Calu3 (cell line): ENCODE measurements around the gene ADGRF4. TPM values are rescaled to one million over a fixed set of nuclear protein-coding genes. Genes with fewer than 3 reads are reported as not detected.
A peak's percentile ranks its signal among the peaks of the same experiment; 100 is the strongest.

Source experiments
- BruUV-seq: library from RNA; stranded (reverse); fragments of 400-500 nt; replicated peaks from 2 replicates; lab custom pipeline; 2021; lab: Mats Ljungman, UMichigan
- CTCF ChIA-PET: fragments of 300-600 bp; sonication (Branson Sonifier 250); formaldehyde crosslinking; loops from one replicate; lab custom pipeline; 2022; ENCODE audit warnings: antibody characterized with exemption; lab: Charles Lee
- DNase-seq: peaks from one replicate; pipeline ENCODE4 v3.0.0; 2022
- H3K27ac Mint-ChIP-seq: one replicate; pipeline ENCODE4 v1.8.0; 2022; ENCODE audit warnings: mixed read lengths; ENCODE audit not compliant: unreplicated experiment
- H3K27me3 Mint-ChIP-seq: one replicate; pipeline ENCODE4 v1.8.0; 2022; ENCODE audit warnings: mixed read lengths; ENCODE audit not compliant: unreplicated experiment
- H3K36me3 Mint-ChIP-seq: one replicate; pipeline ENCODE4 v1.8.0; 2022; ENCODE audit warnings: mild to moderate bottlenecking, moderate library complexity, mixed read lengths; ENCODE audit not compliant: insufficient read depth, unreplicated experiment
- H3K4me1 Mint-ChIP-seq: one replicate; pipeline ENCODE4 v1.8.0; 2022; ENCODE audit warnings: mild to moderate bottlenecking, low read depth, mixed read lengths; ENCODE audit not compliant: unreplicated experiment
- H3K4me3 Mint-ChIP-seq: one replicate; pipeline ENCODE4 v1.8.0; 2022; ENCODE audit warnings: mild to moderate bottlenecking, low read depth, moderate library complexity, mixed read lengths; ENCODE audit not compliant: unreplicated experiment
- H3K9me3 Mint-ChIP-seq: one replicate; pipeline ENCODE4 v1.8.0; 2022; ENCODE audit warnings: low read depth, mixed read lengths; ENCODE audit not compliant: unreplicated experiment
- CTCF ChIP-seq: fragments of 200-600 bp; IDR thresholded peaks from one replicate; pipeline ENCODE4 v1.8.0; 2022; ENCODE audit warnings: antibody characterized with exemption; ENCODE audit not compliant: unreplicated experiment
- intact Hi-C: fragments of 100-400 bp; cut with micrococcal nuclease; formaldehyde crosslinking; loops from one replicate; pipeline ENCODE4 v1.10.0; 2022; ENCODE audit not compliant: unreplicated experiment
- total RNA-seq: library from RNA; stranded (reverse); gene quantifications from 2 replicates; pipeline ENCODE4 v1.2.3, GENCODE V29; 2022

Gene ADGRF4
- total RNA-seq, 1 experiment from 2014 or later = 7.3 TPM

GRCh38 chr6:47715782-47716181, 17.4 kb downstream of the ADGRF4 start:
- CTCF ChIA-PET = no interaction called here
- H3K27me3 Mint-ChIP-seq = no peaks in the 10 kb centered on the region
- TF ChIP-seq CTCF = no peak
- H3K36me3 Mint-ChIP-seq = peaks cover 7% of the 10 kb centered on the region
- no peak for DNase-seq
- H3K9me3 Mint-ChIP-seq = no peaks in the 10 kb centered on the region
- intact Hi-C loops = no loop called here
- H3K4me1 Mint-ChIP-seq = peaks cover 19% of the 10 kb centered on the region
- H3K4me3 Mint-ChIP-seq = no peak overlapping the region
- BruUV-seq = no TSS peak
- no peak overlapping the region for H3K27ac Mint-ChIP-seq

GRCh38 chr6:47716207-47716606, 17.8 kb downstream of the ADGRF4 start:
- Mint-ChIP-seq H3K27ac (no peak overlapping the region), H3K9me3 (no peaks in the 10 kb centered on the region), H3K4me3 (no peak overlapping the region), H3K27me3 (no peaks in the 10 kb centered on the region), H3K36me3 (peaks cover 7% of the 10 kb centered on the region), H3K4me1 (peaks cover 19% of the 10 kb centered on the region)
- no TSS peak for BruUV-seq
- intact Hi-C loops = no loop called here
- CTCF ChIA-PET = no interaction called here
- TF ChIP-seq CTCF = no peak
- no peak for DNase-seq

GRCh38 chr6:47718571-47718970, 20.2 kb downstream of the ADGRF4 start:
- no peak for TF ChIP-seq CTCF
- CTCF ChIA-PET = no interaction called here
- Mint-ChIP-seq H3K27ac (peak overlapping the region; percentile 43), H3K27me3 (no peaks in the 10 kb centered on the region), H3K9me3 (no peaks in the 10 kb centered on the region), H3K4me3 (no peak overlapping the region), H3K4me1 (peaks cover 19% of the 10 kb centered on the region), H3K36me3 (peaks cover 7% of the 10 kb centered on the region)
- intact Hi-C loops = no loop called here
- DNase-seq = no peak
- BruUV-seq = no TSS peak

GRCh38 chr6:47721189-47721588, 22.8 kb downstream of the ADGRF4 start:
- Mint-ChIP-seq H3K4me3 (no peak overlapping the region), H3K36me3 (peaks cover 7% of the 10 kb centered on the region), H3K4me1 (peaks cover 19% of the 10 kb centered on the region), H3K27me3 (no peaks in the 10 kb centered on the region), H3K27ac (no peak overlapping the region), H3K9me3 (no peaks in the 10 kb centered on the region)
- intact Hi-C loops = no loop called here
- CTCF ChIA-PET = interaction anchor here (0.8 to 1.0 kb wide), 2 partner anchors 8 to 9 kb away, joined by 3 read pairs; no protein-coding TSS in a partner anchor
- no peak for TF ChIP-seq CTCF
- no TSS peak for BruUV-seq
- no peak for DNase-seq
